ENCODE results near the gene KIFBP. TPM values are rescaled to one million over a fixed set of nuclear protein-coding genes. Genes with fewer than 3 reads are reported as not detected.

The KIFBP gene
- total RNA-seq, 4 donors from 2014 or later = 20.2 to 31.2 (median 22.6) TPM

- Histone ChIP-seq H3K9me3 (no peaks in the 10 kb centered on the region), H3K27ac (peak overlapping the region; percentile 75 to 84 (median 78)), H3K4me1 (peaks cover 0 to 19% (median 8%) of the 10 kb centered on the region in 4 donors), H3K27me3 (no peaks in the 10 kb centered on the region), H3K4me3 (no peak overlapping the region), H3K36me3 (no peaks in the 10 kb centered on the region)
- no peak for TF ChIP-seq POLR2AphosphoS5 (IDR thresholded peaks at IDR 0.05)
- in situ Hi-C loops (cut with MboI; ENCODE audit: low pct_ligation_motif_present in 1 of 4, low pct_unique_long_range_greater_than_20kb in 1 of 4, low sequenced_read_pairs in 3 of 4) = no loop called here
- WGBS, 2 donors (ENCODE audit: low coverage in 1 of 2) = 94 to 96% methylated on average over 6 to 8 of the region's 8 CpGs
- intact Hi-C loops (cut with DNase I; ENCODE audit: low total_unique reads) = no loop called here
- DNase-seq = no peak
Measured at GRCh38 chr10:69060127-69060798, 71.7 kb downstream of the KIFBP start.

GRCh38 chr10:69061305-69062161 lies 72.9 kb downstream of the KIFBP start:
- 22 to 24% methylated on average over 12 to 20 of the region's 20 CpGs for WGBS, 2 donors (ENCODE audit: low coverage in 1 of 2)
- Histone ChIP-seq H3K27me3 (no peaks in the 10 kb centered on the region), H3K36me3 (no peaks in the 10 kb centered on the region), H3K9me3 (no peaks in the 10 kb centered on the region), H3K4me3 (peak overlapping the region in 2 of 4 donors; percentile 11 to 30), H3K4me1 (peaks cover 0 to 21% (median 8%) of the 10 kb centered on the region in 4 donors), H3K27ac (peak overlapping the region; percentile 75 to 84 (median 78))
- intact Hi-C loops (cut with DNase I; ENCODE audit: low total_unique reads) = no loop called here
- peak; percentile 61 for DNase-seq
- in situ Hi-C loops (cut with MboI; ENCODE audit: low pct_ligation_motif_present in 1 of 4, low pct_unique_long_range_greater_than_20kb in 1 of 4, low sequenced_read_pairs in 3 of 4) = no loop called here
- no peak for TF ChIP-seq CTCF (IDR thresholded peaks at IDR 0.05)
- peak; percentile 91 for TF ChIP-seq EP300 (IDR thresholded peaks at IDR 0.05; ENCODE audit: low read depth)
- TF ChIP-seq POLR2AphosphoS5 (IDR thresholded peaks at IDR 0.05) = peak; percentile 46 to 77 (median 72)
- peak; percentile 47 for TF ChIP-seq POLR2A (IDR thresholded peaks at IDR 0.05)

- intact Hi-C loops (cut with DNase I; ENCODE audit: low total_unique reads) (no loop called here), in situ Hi-C loops (cut with MboI; ENCODE audit: low pct_ligation_motif_present in 1 of 4, low pct_unique_long_range_greater_than_20kb in 1 of 4, low sequenced_read_pairs in 3 of 4) (no loop called here)
- H3K4me3 ChIP-seq = no peak overlapping the region
- no peaks in the 10 kb centered on the region for H3K9me3 ChIP-seq
- TF ChIP-seq CTCF (IDR thresholded peaks at IDR 0.05) (no peak), POLR2AphosphoS5 (IDR thresholded peaks at IDR 0.05) (no peak), POLR2A (IDR thresholded peaks at IDR 0.05) (no peak)
- no peak for DNase-seq
- H3K36me3 ChIP-seq = no peaks in the 10 kb centered on the region
- peak overlapping the region in 2 of 4 donors; percentile 75 to 82 for H3K27ac ChIP-seq
- H3K27me3 ChIP-seq = no peaks in the 10 kb centered on the region
- WGBS, 2 donors (ENCODE audit: low coverage in 1 of 2) = 72 to 91% methylated on average over 5 of the region's 5 CpGs
- H3K4me1 ChIP-seq = peaks cover 0 to 18% (median 8%) of the 10 kb centered on the region in 4 donors
Measured at GRCh38 chr10:69062901-69063300, 74.3 kb downstream of the KIFBP start.

- peak overlapping the region in 3 of 4 donors; percentile 35 to 48 (median 37) for H3K27ac ChIP-seq
- in situ Hi-C loops (cut with MboI; ENCODE audit: low pct_ligation_motif_present in 1 of 4, low pct_unique_long_range_greater_than_20kb in 1 of 4, low sequenced_read_pairs in 3 of 4) = no loop called here
Measured at GRCh38 chr10:69064762-69065328, 76.2 kb downstream of the KIFBP start.

More at GRCh38 chr10:69064762-69065328, 76.2 kb downstream of the KIFBP start:
- H3K36me3 ChIP-seq = no peaks in the 10 kb centered on the region
- no peak overlapping the region for H3K4me3 ChIP-seq
- no peaks in the 10 kb centered on the region for H3K27me3 ChIP-seq
- H3K9me3 ChIP-seq = no peaks in the 10 kb centered on the region
- peaks cover 0 to 16% (median 8%) of the 10 kb centered on the region in 4 donors for H3K4me1 ChIP-seq
- intact Hi-C loops (cut with DNase I; ENCODE audit: low total_unique reads) = no loop called here
- no peak for TF ChIP-seq POLR2A (IDR thresholded peaks at IDR 0.05)
- TF ChIP-seq EP300 (IDR thresholded peaks at IDR 0.05; ENCODE audit: low read depth) = no peak
- no peak for DNase-seq
- 71 to 84% methylated on average over 1 to 6 of the region's 6 CpGs for WGBS, 2 donors (ENCODE audit: low coverage in 1 of 2)

Measured in transverse colon (tissue), 4 donors.